GM21619 (cell line): ENCODE data around the gene VIT.
"Not testable (repeated sequence)": the region's sequence is repeated elsewhere in the genome, so short reads cannot be mapped to it uniquely, and the experiment has no call there.

ENCODE experiments used
- ATAC-seq: cut with Tn5 transposase; IDR thresholded peaks from one replicate; pipeline ENCODE4 v1.9.1; 2021; ENCODE audit not compliant: unreplicated experiment

Gene VIT

DNA sequence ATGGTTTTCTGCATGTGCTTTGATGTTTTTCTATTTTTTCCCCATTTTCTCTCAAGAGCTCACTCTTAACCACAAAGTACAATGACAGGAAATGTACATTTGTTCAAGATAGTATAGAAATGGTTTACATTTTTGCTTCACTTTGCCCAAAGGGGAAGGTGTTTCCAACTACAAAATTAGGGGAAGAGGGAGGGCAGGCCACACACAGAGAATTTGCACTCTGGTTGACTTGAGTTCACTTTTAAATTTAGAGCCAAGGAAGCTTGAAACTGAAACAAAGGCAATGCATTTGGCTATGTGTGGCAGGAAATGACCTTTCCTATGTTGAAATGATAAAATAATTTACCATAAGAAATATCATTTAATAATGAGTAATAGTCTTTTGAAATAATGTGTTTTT is 19.1 kb upstream of the VIT start:
- no peak for ATAC-seq

- no peak for ATAC-seq
Measured at GRCh38 chr2:36677996-36678605, 18.4 kb upstream of the VIT start.

GRCh38 chr2:36678856-36679255 is 17.7 kb upstream of the VIT start:
- ATAC-seq = no peak

- ATAC-seq = no peak
Measured at GRCh38 chr2:36680012-36680411, 16.5 kb upstream of the VIT start.

DNA sequence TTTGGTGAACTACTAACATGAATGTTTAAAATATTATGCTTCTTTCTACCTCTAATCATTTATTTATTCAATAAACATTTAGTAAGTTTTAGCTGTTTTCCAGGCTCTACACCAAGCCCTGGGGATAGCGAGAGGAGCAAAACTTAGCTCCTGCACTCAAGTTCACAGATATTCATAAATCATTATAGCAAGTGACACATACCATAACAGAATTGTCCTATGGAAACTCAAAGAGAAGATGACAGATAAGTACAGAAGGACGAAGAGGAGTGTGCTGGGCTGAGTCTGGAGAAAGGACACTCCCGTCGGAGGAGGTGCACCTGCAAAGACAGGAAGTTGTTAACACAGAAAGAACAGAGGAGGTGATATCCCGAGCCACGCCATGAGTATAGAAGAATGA is 13.9 kb upstream of the VIT start:
- no peak for ATAC-seq

- ATAC-seq = no peak
Measured at GRCh38 chr2:36683002-36683401, 13.5 kb upstream of the VIT start.

DNA sequence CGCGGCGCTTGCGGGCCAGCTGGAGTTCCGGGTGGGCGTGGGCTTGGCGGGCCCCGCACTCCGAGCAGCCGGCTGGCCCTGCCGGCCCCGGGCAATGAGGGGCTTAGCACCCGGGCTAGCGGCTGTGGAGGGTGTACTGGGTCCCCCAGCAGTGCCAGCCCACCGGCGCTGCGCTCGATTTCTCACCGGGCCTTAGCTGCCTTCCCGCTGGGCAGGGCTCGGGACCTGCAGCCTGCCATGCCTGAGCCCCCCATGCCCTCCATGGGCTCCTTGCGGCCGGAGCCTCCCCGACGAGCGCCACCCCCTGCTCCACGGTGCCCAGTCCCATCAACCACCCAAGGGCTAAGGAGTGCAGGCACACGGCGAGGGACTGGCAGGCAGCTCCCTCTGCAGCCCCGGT is 8.2 kb upstream of the VIT start:
- ATAC-seq = not testable (repeated sequence)

GRCh38 chr2:36689013-36689412 is 7.5 kb upstream of the VIT start:
- not testable (repeated sequence) for ATAC-seq

DNA sequence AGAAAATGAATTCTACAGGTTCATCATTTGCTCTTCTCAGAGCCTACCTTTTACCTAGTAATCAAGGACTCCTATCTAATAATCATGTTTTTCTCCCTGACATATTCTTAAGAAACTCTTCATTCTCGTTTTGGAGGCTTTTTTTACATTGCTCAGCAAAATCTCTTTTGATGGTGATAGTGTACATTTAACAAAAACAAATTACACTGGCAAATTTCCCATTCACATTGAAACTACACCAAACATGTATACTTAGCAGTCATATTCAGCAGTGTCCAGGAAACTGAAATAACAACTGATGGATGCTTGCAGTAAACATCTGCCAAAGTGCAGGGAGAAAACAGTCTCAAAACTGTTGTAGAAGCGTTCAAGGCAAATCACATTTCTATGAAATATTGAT is 4.4 kb upstream of the VIT start:
- no peak for ATAC-seq

DNA sequence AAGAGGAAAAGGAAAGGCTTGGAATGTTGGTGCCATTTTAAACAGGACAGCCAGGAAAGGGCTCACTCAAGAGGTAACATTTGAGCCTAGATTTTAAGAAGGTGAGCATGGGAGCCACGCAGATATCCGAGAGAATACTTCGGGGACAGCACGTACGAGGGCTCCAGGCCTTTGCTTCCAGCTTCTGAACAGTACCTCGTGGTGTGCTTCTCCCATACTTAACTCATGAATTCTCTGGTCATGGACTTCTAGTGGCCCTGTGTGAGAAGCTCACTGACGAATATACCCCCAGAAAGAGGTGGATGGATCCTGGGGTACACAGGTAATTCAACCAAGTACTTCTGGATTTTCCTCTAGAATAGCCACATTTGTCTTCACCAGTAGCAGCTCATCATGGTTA is 2.7 kb upstream of the VIT start:
- ATAC-seq = no peak

DNA sequence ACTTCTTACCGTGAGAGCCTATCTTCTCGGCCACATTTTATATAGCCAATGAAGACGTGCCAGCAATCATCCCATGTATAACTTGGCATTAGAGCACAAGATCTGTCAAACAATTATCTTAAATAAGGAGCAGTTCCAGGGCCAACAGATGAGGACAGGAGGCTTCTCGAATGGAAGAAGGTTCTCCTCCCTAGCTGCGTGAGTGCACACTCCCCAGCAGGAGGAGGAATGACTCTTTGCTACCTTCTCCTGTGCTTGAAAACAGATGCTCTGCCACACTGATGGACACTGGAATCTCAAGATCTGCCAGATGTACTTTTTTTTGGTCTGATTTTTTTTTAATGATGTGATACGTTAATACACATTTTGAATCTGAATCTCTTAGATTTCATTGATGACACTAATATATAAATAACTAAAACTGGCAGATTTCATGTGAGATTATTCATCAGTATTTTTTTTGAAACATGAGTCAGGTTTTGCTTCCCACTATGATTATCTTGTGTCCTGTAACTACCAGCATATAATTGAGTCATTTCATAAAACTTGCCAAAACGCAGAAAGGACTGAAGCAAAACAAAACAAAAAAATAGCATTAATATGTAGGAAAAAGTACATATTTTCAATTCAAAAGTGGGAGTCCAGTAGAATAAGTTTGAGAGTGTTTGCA is 626 bp upstream of the VIT start:
- no peak for ATAC-seq

DNA sequence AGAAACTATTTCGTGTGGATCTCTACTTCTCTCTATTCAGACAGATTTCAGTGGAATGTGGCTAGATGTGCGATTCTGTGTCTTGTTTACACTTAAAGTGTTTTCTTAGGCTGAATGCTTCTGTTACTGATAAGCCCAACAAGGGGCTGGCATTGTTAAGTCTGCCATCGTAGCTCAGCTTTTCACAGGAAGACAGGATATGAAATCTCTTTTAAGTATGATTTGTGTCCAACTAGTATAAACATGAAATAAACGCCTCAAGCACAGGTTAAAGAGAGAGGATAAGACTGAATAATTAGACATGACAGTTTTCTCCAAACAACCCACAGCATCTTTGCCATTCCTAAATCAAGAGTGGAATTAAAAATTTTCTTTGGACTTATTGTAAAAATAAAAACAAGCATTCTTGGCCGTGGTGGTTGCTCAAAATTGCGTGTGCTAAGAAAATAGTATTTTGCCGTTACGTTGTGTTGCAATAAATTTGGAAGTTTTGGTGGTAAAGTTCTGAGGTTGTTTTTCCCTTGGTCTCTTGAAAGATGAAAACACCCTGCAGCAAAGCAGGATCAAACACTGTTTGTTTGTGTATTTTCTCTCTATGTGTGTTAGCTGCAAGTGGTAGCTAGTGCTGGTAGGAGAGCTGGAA is 1.0 kb downstream of the VIT start:
- no peak for ATAC-seq

DNA sequence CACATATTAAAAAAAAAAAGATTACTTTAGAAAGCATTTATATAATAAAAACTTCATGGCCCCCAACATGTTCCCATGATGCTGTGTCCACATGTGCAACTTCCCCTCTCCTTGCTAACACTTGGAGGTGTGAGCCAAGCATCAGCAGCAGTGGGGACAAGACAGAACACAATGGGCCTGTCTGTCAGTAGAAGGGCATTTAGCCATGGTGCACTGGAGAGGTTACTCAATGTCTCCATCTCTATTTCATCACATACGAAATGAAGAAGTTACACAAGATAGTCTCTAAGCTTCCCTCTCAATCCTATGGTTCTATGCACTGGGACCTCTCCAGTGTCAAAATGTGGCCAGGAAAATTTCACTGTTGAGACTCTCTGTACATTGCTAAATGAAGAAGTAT is 2.5 kb downstream of the VIT start:
- no peak for ATAC-seq

- ATAC-seq = no peak
Measured at GRCh38 chr2:36700311-36700710, 3.8 kb downstream of the VIT start.

- ATAC-seq = no peak
Measured at GRCh38 chr2:36701391-36701795, 4.9 kb downstream of the VIT start.

DNA sequence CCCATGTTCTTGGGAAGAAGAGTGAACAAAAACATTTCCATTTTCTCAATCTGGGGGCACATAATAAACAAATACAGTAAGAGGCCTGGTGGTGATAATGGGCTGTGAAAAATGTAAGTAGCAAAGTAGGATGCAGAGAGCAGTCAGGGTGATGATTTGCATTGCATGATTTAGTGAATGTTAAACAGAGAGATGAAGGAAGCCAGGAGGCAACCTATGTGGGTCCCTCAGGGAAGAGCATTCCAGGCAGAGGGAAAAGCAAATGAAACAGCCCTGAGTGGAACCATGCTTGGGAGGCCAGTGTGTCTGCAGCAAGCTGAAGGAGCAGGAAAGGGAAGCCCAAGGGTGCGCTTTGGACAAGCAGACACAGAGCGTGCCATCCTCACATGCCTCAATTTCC is 5.4 kb downstream of the VIT start:
- no peak for ATAC-seq

DNA sequence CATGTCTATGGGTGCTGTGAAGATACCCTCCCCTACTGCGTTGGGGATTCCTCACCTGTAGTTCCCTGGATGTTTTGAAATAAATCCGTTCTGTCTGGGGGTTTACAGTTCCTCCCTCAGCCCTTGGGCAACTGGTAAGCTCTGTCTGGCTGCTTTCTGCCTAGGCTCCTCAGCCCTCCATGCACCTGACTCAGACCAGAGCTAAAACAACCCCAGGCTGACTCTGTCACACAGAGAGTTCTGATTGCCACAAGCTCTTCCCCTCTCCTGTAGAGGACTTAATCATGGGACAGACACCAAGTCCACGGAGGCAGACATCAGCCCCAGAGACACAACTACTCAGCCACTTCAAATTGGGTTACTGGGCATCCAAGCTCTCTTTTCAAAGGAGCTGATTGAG is 6.3 kb downstream of the VIT start:
- ATAC-seq = no peak

GRCh38 chr2:36704475-36705150 is 8.1 kb downstream of the VIT start:
- ATAC-seq = no peak

- no peak for ATAC-seq
Measured at GRCh38 chr2:36705326-36706020, 9.0 kb downstream of the VIT start.

DNA sequence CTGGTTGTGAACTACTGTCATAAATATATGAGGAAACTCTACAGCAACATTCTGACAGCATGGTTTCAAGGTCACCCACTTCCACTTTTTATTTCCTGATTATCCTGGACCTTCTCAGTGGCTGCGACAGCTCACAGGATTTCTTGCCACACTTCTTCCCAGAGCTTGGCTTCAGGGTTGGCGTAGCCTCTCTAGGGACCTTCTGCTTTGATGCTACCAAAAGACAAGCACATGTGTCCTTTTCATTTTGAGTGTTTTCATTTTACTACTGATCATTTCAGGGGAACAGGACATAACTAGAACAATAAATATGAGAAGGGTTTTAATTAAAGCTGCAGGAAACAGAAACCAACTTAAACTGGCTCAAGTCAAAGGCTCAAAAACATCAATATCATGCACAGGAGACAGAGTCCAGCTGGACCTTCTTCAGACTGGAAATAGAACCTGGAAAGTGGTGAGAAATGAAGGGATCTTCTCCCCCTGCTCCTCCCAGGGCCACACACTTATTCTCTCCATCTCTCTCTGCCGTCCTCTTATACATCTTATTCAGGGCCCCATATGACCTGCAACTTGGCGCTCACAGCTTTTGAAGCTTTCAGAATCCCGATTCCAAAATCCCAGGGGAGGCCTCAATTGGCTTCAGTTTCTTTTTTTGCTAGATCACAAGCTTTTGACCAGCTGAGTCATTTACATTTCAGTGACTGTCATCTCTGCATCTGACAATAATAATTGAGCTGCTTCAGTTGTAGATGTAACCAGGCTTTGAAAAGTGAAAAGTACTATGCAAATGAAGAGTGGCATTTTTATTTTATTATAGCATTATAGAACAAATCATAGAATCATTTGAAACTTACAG is 9.7 kb downstream of the VIT start:
- ATAC-seq = no peak

GRCh38 chr2:36707050-36707449 is 10.5 kb downstream of the VIT start:
- ATAC-seq = no peak
